Stimulated activated naive CD4-positive, alpha-beta T cell treated with Interleukin-2 at 50 U/mL for 16 hours (primary cell): ENCODE measurements around the gene TACC2.
"Not testable (repeated sequence)": the region's sequence is repeated elsewhere in the genome, so short reads cannot be mapped to it uniquely, and the experiment has no call there.

Experiments used
- DNase-seq: peaks from one replicate; lab custom pipeline; 2025; lab: John Stamatoyannopoulos, UW

Gene TACC2

DNA sequence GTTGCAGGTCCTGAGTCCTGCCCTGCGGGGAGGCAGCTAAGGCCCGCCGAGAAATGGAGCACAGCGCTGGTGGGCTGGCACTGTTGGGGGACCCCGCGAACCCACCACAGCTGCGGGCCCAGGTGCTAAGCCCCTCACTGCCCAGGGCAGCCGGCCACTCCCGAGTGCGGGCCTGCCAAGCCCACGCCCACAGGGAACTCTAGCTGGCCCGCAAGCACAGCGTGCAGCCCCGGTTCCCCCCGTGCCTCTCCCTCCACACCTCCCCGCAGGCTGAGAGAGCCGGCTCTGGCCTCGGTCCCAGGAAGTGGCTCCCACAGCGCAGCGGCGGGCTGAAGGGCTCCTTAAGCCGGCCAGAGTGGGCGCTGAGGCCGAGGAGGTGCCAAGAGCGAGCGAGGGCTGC lies 10.5 kb upstream of the TACC2 start:
- no peak for DNase-seq

DNA sequence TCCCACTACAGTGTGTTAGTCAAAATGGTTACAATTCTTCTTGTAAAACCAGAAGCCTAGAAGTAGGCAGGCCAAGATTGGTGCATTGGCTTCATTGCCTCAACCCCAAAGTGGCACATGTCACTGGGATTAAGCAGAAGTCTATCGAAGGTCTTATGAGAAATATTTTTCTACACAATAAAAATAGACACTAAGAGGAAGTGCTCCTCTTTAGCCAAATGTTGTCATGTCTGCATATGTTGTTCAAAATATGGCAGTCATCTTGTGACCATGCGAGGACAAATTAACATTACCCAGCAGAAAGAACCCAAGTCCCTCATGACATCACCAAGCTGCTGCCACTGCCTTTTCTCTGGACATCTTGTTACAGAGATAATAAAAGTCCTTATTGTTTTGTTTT lies 7.6 kb upstream of the TACC2 start:
- no peak for DNase-seq

- DNase-seq: no peak
Observed at GRCh38 chr10:121983852-121984251, 5.1 kb upstream of the TACC2 start.

- DNase-seq: no peak
Observed at GRCh38 chr10:121984463-121984862, 4.5 kb upstream of the TACC2 start.

- DNase-seq: no peak
Observed at GRCh38 chr10:121990015-121990677, 1.2 kb downstream of the TACC2 start.

GRCh38 chr10:121991727-121992126 lies 2.8 kb downstream of the TACC2 start:
- not testable (repeated sequence) for DNase-seq

DNA sequence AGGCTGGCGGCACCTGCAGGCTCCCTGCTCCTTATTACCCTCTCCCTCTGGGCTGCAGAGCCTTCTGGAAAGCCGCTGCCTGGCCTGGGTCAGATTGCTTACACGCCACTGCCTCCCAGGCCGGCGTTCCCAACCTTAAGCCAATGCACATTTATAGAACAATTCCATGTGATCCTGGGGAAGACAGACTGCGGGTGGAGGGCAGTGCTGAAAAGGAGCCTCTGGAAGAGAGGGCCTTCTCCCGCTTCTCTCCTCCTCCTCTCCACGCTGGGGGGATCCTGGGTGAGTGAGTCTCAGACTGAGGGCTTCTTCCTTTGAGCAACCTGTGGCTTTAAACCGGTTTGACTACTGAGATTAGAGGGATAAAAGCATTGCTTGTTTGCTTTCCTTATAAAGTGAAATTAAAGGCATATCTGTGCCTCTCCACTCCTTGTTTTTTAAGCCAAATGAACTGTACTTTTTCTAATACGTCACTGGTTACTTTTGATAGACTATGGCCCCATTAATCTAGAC lies 5.5 kb downstream of the TACC2 start:
- DNase-seq: no peak

- DNase-seq: no peak
Observed at GRCh38 chr10:121998462-121998861, 9.5 kb downstream of the TACC2 start.

- DNase-seq: no peak
Observed at GRCh38 chr10:121999301-121999700, 10.3 kb downstream of the TACC2 start.

DNA sequence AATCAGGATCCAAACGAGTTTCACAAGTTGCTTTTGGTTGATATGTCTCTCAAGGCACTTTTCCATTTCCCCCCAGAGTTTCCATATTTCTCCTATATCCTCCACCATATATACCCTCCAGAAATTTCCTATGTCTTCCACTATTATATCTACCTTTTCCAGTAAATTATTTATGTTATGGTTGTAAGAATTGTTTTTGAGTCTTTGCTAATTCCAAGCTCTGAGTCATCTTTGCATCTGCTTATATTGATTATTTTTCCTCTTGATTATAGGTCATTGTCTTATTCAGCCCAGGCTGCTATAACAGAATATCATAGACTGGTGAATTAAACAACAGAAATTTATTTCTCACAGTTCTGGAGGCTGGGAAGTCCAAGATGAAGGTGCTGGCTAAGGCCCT lies 12.7 kb downstream of the TACC2 start:
- DNase-seq: no peak

GRCh38 chr10:122007415-122007814 lies 18.5 kb downstream of the TACC2 start:
- DNase-seq: no peak

GRCh38 chr10:122010405-122011050 lies 21.6 kb downstream of the TACC2 start:
- DNase-seq: no peak

DNA sequence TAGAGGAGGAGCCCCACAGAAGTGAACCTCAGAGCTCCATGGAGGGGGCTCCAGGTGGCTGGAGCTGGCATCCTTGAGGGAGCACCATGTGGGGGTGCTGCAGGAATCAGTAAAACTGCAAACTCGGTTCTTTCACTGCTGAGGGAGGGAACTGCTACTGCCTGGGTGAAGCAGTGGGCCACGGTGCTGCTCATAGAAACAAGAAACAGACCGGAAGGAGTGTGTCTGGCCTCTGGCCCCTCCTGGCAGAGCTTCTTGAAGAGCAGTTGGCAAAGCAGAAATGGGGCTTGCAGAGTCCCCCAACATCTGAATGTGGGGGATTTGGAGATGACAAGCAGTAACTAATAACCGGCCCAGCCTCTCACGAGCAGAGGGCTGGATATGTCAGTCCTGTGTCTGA lies 23.8 kb downstream of the TACC2 start:
- no peak for DNase-seq

DNA sequence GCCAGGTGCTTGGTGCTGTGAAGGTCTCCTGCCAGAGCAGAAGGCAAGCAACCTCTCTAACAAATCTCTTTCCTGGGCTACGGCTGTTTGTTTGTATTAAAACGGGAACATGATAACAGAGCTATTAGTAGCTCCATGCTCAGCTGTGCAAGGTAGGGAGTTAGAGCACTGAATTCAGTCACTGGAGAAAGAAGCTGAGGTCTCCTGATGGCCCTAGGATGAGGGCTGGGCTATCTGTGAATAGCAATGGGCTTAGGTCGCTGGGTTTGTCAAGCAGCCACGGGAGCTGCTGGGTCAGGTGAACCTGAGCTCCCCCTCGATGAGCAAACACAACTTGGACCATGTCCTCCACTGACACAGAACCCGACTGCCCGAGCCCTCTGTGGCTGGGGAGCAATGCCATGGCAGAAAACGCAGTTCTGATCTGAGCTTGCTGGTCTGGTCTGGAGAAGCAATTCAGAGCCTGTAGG lies 24.4 kb downstream of the TACC2 start:
- DNase-seq: no peak

DNA sequence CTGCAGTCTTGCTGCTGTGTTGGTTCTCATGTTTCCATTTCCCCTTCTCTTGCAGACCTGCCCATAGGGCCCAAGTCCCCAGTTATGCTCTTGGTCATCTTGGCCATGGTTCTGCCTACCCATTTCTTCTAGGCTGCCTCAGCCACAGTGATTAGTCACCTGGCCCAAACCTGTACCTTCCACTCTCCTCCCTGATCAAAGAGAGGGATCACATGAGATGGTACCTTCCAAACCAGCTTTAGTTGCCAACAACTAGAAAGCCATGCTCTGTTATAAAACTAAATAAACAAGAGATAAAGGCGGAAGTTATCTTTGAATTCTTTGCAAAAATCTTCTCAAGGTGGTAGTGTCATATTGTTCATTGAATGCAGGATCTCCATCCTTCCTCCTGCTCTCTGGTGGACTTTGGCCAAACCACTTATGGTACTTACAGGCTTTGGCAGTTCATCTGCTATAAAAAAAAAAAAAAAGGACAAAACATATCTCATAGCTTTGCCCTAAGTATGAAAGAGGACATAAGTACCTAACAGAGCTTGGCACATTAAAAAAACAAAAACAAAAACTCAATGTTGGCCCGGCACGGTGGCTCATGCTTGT lies 25.8 kb downstream of the TACC2 start:
- DNase-seq: no peak

DNA sequence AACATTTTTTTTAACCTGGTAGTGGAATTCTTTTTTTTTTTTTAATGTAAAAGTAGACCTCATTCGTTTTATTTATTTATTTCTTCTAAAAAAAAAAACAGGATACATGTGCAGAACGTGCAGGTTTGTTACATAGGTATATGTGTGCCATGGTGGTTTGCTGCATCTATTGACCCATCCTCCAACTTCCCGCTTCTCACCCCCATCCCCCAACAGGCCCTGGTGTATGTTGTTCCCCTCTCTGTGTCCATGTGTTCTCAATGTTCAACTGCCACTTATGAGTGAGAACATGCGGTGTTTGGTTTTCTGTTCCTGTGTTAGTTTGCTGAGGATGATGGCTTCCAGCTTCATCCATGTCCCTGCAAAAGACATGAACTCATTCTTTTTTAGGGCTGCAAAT lies 29.0 kb downstream of the TACC2 start:
- DNase-seq: not testable (repeated sequence)

- no peak for DNase-seq
Observed at GRCh38 chr10:122018491-122018890, 29.5 kb downstream of the TACC2 start.

GRCh38 chr10:122018951-122019413 lies 30.0 kb downstream of the TACC2 start:
- DNase-seq: no peak

GRCh38 chr10:122019414-122019975 lies 30.5 kb downstream of the TACC2 start:
- no peak for DNase-seq

- DNase-seq: no peak
Observed at GRCh38 chr10:122020226-122020625, 31.3 kb downstream of the TACC2 start.

DNA sequence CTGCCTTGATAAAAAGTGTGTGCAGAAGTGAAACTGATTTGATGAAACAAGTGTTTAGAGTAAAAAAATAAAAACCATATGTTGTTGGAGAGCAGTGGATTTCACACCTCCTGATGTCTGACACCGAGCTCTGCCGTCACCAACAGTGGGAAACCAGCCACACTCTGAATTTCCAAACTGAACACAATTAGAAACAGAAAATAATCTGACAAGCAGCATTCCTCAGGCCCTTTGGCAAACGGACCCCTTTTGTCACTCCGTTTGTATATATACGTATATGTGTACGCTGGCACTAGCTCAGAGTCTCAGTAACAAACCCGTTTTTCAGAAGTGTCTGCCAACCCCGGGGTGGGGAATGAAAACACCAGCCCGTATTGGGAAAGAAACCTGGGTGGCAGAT lies 32.4 kb downstream of the TACC2 start:
- DNase-seq: no peak

GRCh38 chr10:122021828-122022227 lies 32.9 kb downstream of the TACC2 start:
- DNase-seq: no peak

DNA sequence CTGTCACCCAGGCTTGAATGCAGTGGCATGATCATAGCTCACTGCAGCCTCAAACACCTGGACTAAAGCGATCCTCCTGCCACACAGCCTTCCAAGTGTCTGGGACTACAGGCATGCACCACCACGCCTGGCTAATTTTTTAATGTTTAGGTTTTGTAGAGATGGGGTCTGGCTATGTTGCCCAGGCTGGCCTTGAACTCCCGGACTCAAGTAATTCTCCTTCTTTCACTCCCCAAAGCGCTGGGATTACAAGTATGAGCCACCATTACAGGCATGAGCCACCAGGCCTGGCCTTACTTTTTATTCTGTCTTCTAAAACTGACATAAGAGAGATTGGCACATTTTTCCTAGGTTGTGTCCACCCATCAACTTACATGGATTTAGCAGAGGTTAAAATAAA lies 33.3 kb downstream of the TACC2 start:
- no peak for DNase-seq
